RWPE1 (cell line): ENCODE measurements around the gene TAPBP.

Source experiments
- CTCF ChIA-PET: fragments of 350-600 bp; sonication (Branson Sonifier 250); formaldehyde crosslinking; extraction: SDS; loops from one replicate; lab custom pipeline; 2021; lab: Yijun Ruan, JAX
- POLR2A ChIA-PET: fragments of 400-600 bp; formaldehyde crosslinking; extraction: SDS; loops from one replicate; lab custom pipeline; 2020; ENCODE audit warnings: antibody characterized with exemption; ENCODE audit not compliant: low non-redundant PET; lab: Yijun Ruan, JAX
- DNase-seq: peaks from one replicate; pipeline ENCODE4 v3.0.0; 2012; ENCODE audit warnings: low spot score
- H3K27ac ChIP-seq: fragments of 450-650 bp; 2 replicates; pipeline ENCODE4 v1.5.1; 2017
- CTCF ChIP-seq: fragments of 450-650 bp; conservative IDR thresholded peaks from 2 replicates; pipeline ENCODE4 v1.5.1; 2017; ENCODE audit warnings: low read depth, mild to moderate bottlenecking

The TAPBP gene

GRCh38 chr6:33320315-33321181 lies 6.7 kb upstream of the TAPBP start:
- H3K27ac ChIP-seq: peak overlapping the region; percentile 95
- peak; percentile 60 for DNase-seq
- no peak for TF ChIP-seq CTCF
- ChIA-PET POLR2A (no interaction called here), CTCF (interaction anchor here (0.6 kb wide), 4 partner anchors 22 to 1854 kb away, joined by 3 read pairs; partner anchors contain the start of gene RGL2)

GRCh38 chr6:33319939-33320314 lies 6.0 kb upstream of the TAPBP start:
- ChIA-PET CTCF (interaction anchor here (0.6 to 0.7 kb wide), 3 partner anchors 21 to 1855 kb away, joined by 3 to 4 read pairs (median 3); partner anchors contain the start of gene RGL2), POLR2A (no interaction called here)

GRCh38 chr6:33318426-33319073 lies 4.7 kb upstream of the TAPBP start:
- ChIA-PET CTCF (interaction anchor here (0.6 to 0.7 kb wide), 2 partner anchors 96 to 172 kb away, joined by 4 to 5 read pairs; no protein-coding TSS in a partner anchor), POLR2A (interaction anchor here (0.6 kb wide), 1 partner anchor 99 kb away, joined by 7 read pairs; the partner anchor contains the start of gene CUTA)
- peak overlapping the region; percentile 95 for H3K27ac ChIP-seq
- TF ChIP-seq CTCF: no peak
- no peak for DNase-seq

More at GRCh38 chr6:33319939-33320314, 6.0 kb upstream of the TAPBP start:
- H3K27ac ChIP-seq: peak overlapping the region; percentile 95
- no peak for DNase-seq
- TF ChIP-seq CTCF: no peak

GRCh38 chr6:33317669-33318425 lies 4.0 kb upstream of the TAPBP start, which contains the start of gene ZBTB22:
Gene ZBTB22 (minus strand): TSS chr6:33317744. CDS start chr6:33316916, 828 bp downstream.
- no peak for TF ChIP-seq CTCF
- peak within 1 kb of the TSS; percentile 95 for H3K27ac ChIP-seq
- ChIA-PET POLR2A (interaction anchor here (0.5 to 0.8 kb wide), 2 partner anchors 29 to 346 kb away, joined by 3 to 5 read pairs; partner anchors contain the start of genes PFDN6 and WDR46), CTCF (interaction anchor here (0.6 to 0.7 kb wide), 3 partner anchors 17 to 173 kb away, joined by 3 to 5 read pairs (median 3); no protein-coding TSS in a partner anchor)
- DNase-seq: peak; percentile 94

- peak; percentile 80 for DNase-seq
- peak overlapping the region; percentile 95 for H3K27ac ChIP-seq
- POLR2A ChIA-PET: interaction anchor here (0.5 to 0.8 kb wide), 2 partner anchors 28 to 346 kb away, joined by 3 to 5 read pairs; partner anchors contain the start of genes PFDN6 and WDR46
- CTCF ChIA-PET: interaction anchor here (0.5 to 1.5 kb wide), 3 partner anchors 18 to 20 kb away, joined by 3 to 5 read pairs (median 3); no protein-coding TSS in a partner anchor
- TF ChIP-seq CTCF: no peak
These were observed 3.5 kb upstream of the TAPBP start for GRCh38 chr6:33317419-33317668.
